Measurements from ENCODE around the gene DPEP2NB.

The DPEP2NB gene

DNA sequence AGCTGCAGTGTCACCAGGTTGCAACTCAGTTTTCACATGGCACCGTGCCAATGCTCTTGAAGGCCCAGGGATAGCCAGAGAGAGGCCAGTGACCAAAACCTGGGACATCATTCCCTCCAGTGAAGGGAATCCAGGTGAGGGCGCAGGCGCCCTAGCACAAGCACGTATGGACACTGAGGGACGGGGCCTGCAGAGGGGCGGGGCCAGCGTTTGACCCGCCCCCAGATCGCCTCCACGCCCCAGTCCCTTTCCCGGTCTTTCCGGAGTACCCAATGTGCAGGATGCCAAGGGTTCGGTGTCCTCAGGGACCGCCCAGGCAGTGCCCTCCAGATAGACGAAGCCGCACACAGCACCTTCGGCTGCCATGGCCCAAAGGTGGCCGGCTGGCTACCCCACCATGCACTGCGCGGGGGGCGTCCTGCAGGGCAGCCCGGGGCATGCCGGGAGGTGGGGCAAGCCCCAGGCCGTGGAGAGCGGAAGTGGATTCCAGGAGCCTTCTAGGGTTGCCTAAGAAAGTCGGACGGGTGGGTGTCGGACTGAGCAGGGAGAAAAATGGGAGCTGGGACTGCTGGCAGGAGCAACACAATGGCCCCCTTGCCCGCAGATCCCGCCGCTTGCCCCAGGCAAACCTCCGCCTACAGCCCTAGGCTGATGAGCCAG, 51.9 kb downstream of the DPEP2NB start:
- Histone ChIP-seq H3K27ac (ENCODE audit: low read length) (no peak overlapping the region), H4K20me1 (ENCODE audit: insufficient read depth, low read length) (peaks cover 20% of the 10 kb centered on the region)

More for the DNA sequence above, 51.9 kb downstream of the DPEP2NB start:
- TF ChIP-seq, protein P1, sequence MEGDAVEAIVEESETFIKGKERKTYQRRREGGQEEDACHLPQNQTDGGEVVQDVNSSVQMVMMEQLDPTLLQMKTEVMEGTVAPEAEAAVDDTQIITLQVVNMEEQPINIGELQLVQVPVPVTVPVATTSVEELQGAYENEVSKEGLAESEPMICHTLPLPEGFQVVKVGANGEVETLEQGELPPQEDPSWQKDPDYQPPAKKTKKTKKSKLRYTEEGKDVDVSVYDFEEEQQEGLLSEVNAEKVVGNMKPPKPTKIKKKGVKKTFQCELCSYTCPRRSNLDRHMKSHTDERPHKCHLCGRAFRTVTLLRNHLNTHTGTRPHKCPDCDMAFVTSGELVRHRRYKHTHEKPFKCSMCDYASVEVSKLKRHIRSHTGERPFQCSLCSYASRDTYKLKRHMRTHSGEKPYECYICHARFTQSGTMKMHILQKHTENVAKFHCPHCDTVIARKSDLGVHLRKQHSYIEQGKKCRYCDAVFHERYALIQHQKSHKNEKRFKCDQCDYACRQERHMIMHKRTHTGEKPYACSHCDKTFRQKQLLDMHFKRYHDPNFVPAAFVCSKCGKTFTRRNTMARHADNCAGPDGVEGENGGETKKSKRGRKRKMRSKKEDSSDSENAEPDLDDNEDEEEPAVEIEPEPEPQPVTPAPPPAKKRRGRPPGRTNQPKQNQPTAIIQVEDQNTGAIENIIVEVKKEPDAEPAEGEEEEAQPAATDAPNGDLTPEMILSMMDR (IDR thresholded peaks at IDR 0.05; ENCODE audit: low read depth, low read length), result no peak
- no peak for TF ChIP-seq EZH2phosphoT487 (IDR thresholded peaks at IDR 0.05; ENCODE audit: low read depth)
- Histone ChIP-seq H3K9me3 (ENCODE audit: insufficient read depth, low read length) (no peaks in the 10 kb centered on the region), H3K79me2 (ENCODE audit: low read length) (peaks cover 14% of the 10 kb centered on the region), H3K9ac (ENCODE audit: low read length) (no peak overlapping the region), H2AFZ (ENCODE audit: low read depth, low read length) (no peak overlapping the region), H3K4me3 (ENCODE audit: low read length) (no peak overlapping the region), H3K27me3 (ENCODE audit: low read depth, low read length) (no peaks in the 10 kb centered on the region), H3K4me1 (ENCODE audit: low read length) (peaks cover 12% of the 10 kb centered on the region; the same call in 1 of the 2 replicates), H3K36me3 (replicated peaks; ENCODE audit: low read depth, low read length) (peaks cover 28% of the 10 kb centered on the region), H3K4me2 (ENCODE audit: low read length) (no peak overlapping the region)

Measured in OCI-LY3 (cell line).